Right lung (tissue), 5 donors: Measurements from ENCODE around the gene OR10G8. TPM values are rescaled to one million over a fixed set of nuclear protein-coding genes. Genes with fewer than 3 reads are reported as not detected.

ENCODE experiments used
- DNase-seq, 2 donors: peaks; one replicate each; pipeline ENCODE4 v3.0.0-alpha.2; 2013
- polyA plus RNA-seq, 5 donors: library from polyadenylated mRNA; unstranded; fragments of 120-200 nt; gene quantifications; one replicate each; pipeline versions ENCODE4 v1.2.1 to v1.2.3, GENCODE V29; 2013; ENCODE audit warnings: inconsistent platforms in 1 of 5, low replicate concordance in 1 of 5; ENCODE audit not compliant: insufficient read length in 5 of 5, insufficient read depth in 1 of 5

OR10G8 gene
- polyA plus RNA-seq, 5 donors = not detected

GRCh38 chr11:124077266-124077665, 50.7 kb downstream of the OR10G8 start:
- no peak for DNase-seq

GRCh38 chr11:124078591-124078990, 52.0 kb downstream of the OR10G8 start:
- no peak for DNase-seq

- DNase-seq = peak in 1 of 2 donors; percentile 17
Observed at GRCh38 chr11:124079631-124080326, 53.2 kb downstream of the OR10G8 start.

Other genes with a start within 250 kb of the OR10G8 start
- not detected for gene OR6M1, start 220.4 kb upstream of the OR10G8 start, polyA plus RNA-seq
- not detected for gene TMEM225, start 141.1 kb upstream of the OR10G8 start, polyA plus RNA-seq
- gene OR8D4, start 124.6 kb upstream of the OR10G8 start, polyA plus RNA-seq = under 1 TPM in 2 of 5 donors, not detected in 3; 0.04 to 0.06 TPM
- gene OR4D5, start 87.2 kb upstream of the OR10G8 start, polyA plus RNA-seq = not detected
- gene OR6T1, start 83.0 kb upstream of the OR10G8 start, polyA plus RNA-seq = not detected
- gene OR10S1, start 49.0 kb upstream of the OR10G8 start, polyA plus RNA-seq = not detected
- gene OR10G6, start 31.6 kb upstream of the OR10G8 start, polyA plus RNA-seq = not detected
- gene OR10G4, start 13.8 kb upstream of the OR10G8 start, polyA plus RNA-seq = not detected
- gene OR10G9, start 3.8 kb upstream of the OR10G8 start, polyA plus RNA-seq = not detected
- gene OR10G7, start 14.5 kb downstream of the OR10G8 start, polyA plus RNA-seq = not detected
- 10 to 100 TPM; 17.7 to 19.2 (median 18.2) TPM for gene VWA5A, start 88.7 kb downstream of the OR10G8 start, polyA plus RNA-seq
- not detected for gene OR10D3, start 156.5 kb downstream of the OR10G8 start, polyA plus RNA-seq
- gene OR8G1, start 214.3 kb downstream of the OR10G8 start, polyA plus RNA-seq = not detected
- gene OR8G5, start 229.6 kb downstream of the OR10G8 start, polyA plus RNA-seq = not detected